Measurements from ENCODE around the gene ABLIM2.

Gene ABLIM2

GRCh38 chr4:8097721-8098345 lies 60.8 kb downstream of the ABLIM2 start:
- TF ChIP-seq, protein P1, sequence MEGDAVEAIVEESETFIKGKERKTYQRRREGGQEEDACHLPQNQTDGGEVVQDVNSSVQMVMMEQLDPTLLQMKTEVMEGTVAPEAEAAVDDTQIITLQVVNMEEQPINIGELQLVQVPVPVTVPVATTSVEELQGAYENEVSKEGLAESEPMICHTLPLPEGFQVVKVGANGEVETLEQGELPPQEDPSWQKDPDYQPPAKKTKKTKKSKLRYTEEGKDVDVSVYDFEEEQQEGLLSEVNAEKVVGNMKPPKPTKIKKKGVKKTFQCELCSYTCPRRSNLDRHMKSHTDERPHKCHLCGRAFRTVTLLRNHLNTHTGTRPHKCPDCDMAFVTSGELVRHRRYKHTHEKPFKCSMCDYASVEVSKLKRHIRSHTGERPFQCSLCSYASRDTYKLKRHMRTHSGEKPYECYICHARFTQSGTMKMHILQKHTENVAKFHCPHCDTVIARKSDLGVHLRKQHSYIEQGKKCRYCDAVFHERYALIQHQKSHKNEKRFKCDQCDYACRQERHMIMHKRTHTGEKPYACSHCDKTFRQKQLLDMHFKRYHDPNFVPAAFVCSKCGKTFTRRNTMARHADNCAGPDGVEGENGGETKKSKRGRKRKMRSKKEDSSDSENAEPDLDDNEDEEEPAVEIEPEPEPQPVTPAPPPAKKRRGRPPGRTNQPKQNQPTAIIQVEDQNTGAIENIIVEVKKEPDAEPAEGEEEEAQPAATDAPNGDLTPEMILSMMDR (conservative IDR thresholded peaks at IDR 0.05; ENCODE audit: control insufficient read depth, insufficient read depth, low read depth, low read length): no peak
- no peak for DNase-seq (ENCODE audit: low read depth)
- H3K4me3 ChIP-seq (ENCODE audit: control insufficient read depth, low read depth, low read length): no peak overlapping the region

GRCh38 chr4:8097141-8097541 lies 61.5 kb downstream of the ABLIM2 start:
- TF ChIP-seq, protein P1 (conservative IDR thresholded peaks at IDR 0.05; ENCODE audit: control insufficient read depth, insufficient read depth, low read depth, low read length): no peak
- DNase-seq (ENCODE audit: low read depth): no peak
- no peak overlapping the region for H3K4me3 ChIP-seq (ENCODE audit: control insufficient read depth, low read depth, low read length)

GRCh38 chr4:8096690-8097061 lies 61.9 kb downstream of the ABLIM2 start:
- TF ChIP-seq, protein P1 (conservative IDR thresholded peaks at IDR 0.05; ENCODE audit: control insufficient read depth, insufficient read depth, low read depth, low read length): no peak
- DNase-seq (ENCODE audit: low read depth): no peak
- no peak overlapping the region for H3K4me3 ChIP-seq (ENCODE audit: control insufficient read depth, low read depth, low read length)

- DNase-seq (ENCODE audit: low read depth): no peak
- TF ChIP-seq, protein P1 (conservative IDR thresholded peaks at IDR 0.05; ENCODE audit: control insufficient read depth, insufficient read depth, low read depth, low read length): no peak
- H3K4me3 ChIP-seq (ENCODE audit: control insufficient read depth, low read depth, low read length): no peak overlapping the region
Observed at GRCh38 chr4:8095956-8096689, 62.5 kb downstream of the ABLIM2 start.

DNA sequence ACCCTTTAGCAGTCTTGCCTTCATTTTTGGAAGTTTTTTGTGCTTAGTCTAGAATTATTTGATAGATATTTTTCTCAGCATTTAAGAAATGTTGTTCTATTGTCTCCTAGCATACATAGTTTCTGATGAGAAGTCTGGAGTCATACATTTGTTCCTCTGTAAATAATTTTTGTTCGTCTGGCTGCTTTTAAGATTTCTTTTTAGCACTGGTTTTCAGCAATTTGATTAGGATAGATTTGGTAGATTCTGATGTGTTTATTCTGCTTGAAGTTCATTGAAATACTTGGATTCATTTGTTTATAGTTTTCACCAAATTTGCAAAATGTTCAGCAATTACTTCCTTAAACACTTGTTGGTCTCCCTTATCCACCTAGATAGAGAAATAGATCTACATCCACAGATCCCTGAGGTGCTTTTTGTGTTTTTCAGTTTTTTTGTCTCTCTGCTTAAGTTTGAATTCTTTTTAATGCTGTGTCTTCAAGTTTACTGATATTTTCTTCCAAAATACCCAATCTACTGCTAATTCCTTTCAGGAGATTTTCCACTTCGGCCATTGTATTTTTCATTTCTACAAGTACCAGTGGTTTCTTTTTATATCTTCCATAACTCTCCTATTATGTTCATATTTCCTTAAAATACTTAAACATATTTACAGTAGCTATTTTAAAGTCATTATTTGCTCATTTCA lies 64.9 kb downstream of the ABLIM2 start:
- DNase-seq (ENCODE audit: low read depth): no peak
- H3K4me3 ChIP-seq (ENCODE audit: control insufficient read depth, low read depth, low read length): no peak overlapping the region
- TF ChIP-seq, protein P1 (conservative IDR thresholded peaks at IDR 0.05; ENCODE audit: control insufficient read depth, insufficient read depth, low read depth, low read length): no peak

DNA sequence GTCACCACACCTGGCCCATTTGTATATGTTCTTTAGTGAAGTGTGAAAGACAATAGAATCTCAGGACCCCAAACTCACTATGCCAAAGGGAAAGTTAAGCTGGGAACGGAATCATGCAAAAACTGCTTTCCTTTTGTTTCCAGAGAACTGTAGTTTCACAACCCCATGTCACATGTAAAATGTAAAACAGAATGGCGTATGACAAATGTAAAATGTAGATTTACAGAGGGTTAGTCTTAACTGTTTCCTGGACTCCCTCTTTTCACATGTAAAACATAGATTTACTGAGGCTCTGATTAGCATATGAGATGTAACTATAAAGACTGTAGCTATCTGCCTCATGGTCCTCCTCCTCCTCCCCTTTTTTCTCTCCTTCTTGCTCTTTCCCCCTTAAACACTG lies 66.3 kb downstream of the ABLIM2 start:
- no peak overlapping the region for H3K4me3 ChIP-seq (ENCODE audit: control insufficient read depth, low read depth, low read length)
- no peak for DNase-seq (ENCODE audit: low read depth)
- TF ChIP-seq, protein P1 (conservative IDR thresholded peaks at IDR 0.05; ENCODE audit: control insufficient read depth, insufficient read depth, low read depth, low read length): no peak

Measured in fibroblast of mammary gland (primary cell).